K562 (cell line): ENCODE results near the gene PDGFA. TPM values are rescaled to one million over a fixed set of nuclear protein-coding genes. Genes with fewer than 3 reads are reported as not detected.

Experiments
- ATAC-seq: fragments of 200-7000 bp; cut with Tn5 transposase; 3 replicates; pipeline ENCODE4 v1.9.1; 2020; ENCODE audit warnings: moderate library complexity
- BruUV-seq: library from RNA; stranded (reverse); fragments of 400-500 nt; replicated peaks from 2 replicates; lab custom pipeline; 2021; lab: Mats Ljungman, UMichigan
- CTCF ChIA-PET: fragments of 300-600 bp; formaldehyde crosslinking; extraction: SDS; loops from one replicate; lab custom pipeline; 2021; ENCODE audit warnings: low intra/inter-chr PET ratio; lab: Yijun Ruan, JAX
- POLR2A ChIA-PET: fragments of 300-600, 350-650 bp; sonication (Branson Sonifier 250); formaldehyde crosslinking; extraction: SDS; loops from one replicate; lab custom pipeline; 2021; ENCODE audit warnings: antibody characterized with exemption, inconsistent platforms; lab: Yijun Ruan, JAX
- DNase-seq, 4 experiments: peaks; one replicate each; pipeline versions ENCODE4 v3.0.0 to v3.0.0-alpha.2; 2011 to 2018; ENCODE audit warnings: low spot score in 3 of 4, mixed read lengths in 3 of 4; ENCODE audit errors: extremely low read depth in 1 of 4
- FAIRE-seq: peaks from 2 replicates; lab custom pipeline; 2011; peaks lifted over from hg19 to GRCh38; lab: Jason Lieb, UNC
- H2AFZ ChIP-seq: 2 replicates; pipeline ENCODE4 v1.6.0; 2011; ENCODE audit warnings: low read depth, low read length, control low read depth, inconsistent platforms
- H3K27ac ChIP-seq: fragments of 200-600 bp; 3 replicates; pipeline ENCODE4 v1.8.0; 2011; ENCODE audit warnings: low read depth, mild to moderate bottlenecking, control low read depth, inconsistent platforms, low read length, moderate library complexity, mixed read lengths; ENCODE audit errors: extremely low read depth
- H3K27me3 ChIP-seq, 2 experiments: fragments of 300-600 bp in 1 of 2; 2 replicates in 1 of 2; 3 replicates in 1 of 2; pipeline versions ENCODE4 v1.6.0 to v1.8.0; 2011; ENCODE audit warnings: inconsistent platforms in 2 of 2, low read length in 2 of 2, mild to moderate bottlenecking in 1 of 2, mixed read lengths in 1 of 2, moderate library complexity in 1 of 2; ENCODE audit not compliant: control insufficient read depth in 2 of 2, insufficient read depth in 2 of 2
- H3K36me3 ChIP-seq: fragments of 300-600 bp; 3 replicates; pipeline ENCODE4 v1.8.0; 2011; ENCODE audit warnings: mild to moderate bottlenecking, low read length, inconsistent platforms; ENCODE audit not compliant: control insufficient read depth, insufficient read depth
- H3K4me1 ChIP-seq, 2 experiments: fragments of 200-600 bp in 1 of 2; replicated peaks in 1 of 2; 2 replicates in 1 of 2; 3 replicates in 1 of 2; pipeline versions ENCODE4 v1.5.1 to v1.8.0; 2011; ENCODE audit warnings: inconsistent platforms in 2 of 2, low read length in 2 of 2, mild to moderate bottlenecking in 1 of 2, mixed read lengths in 1 of 2, moderate library complexity in 1 of 2; ENCODE audit not compliant: control insufficient read depth in 2 of 2, insufficient read depth in 2 of 2
- H3K4me2 ChIP-seq: 2 replicates; pipeline ENCODE4 v1.6.1; 2011; ENCODE audit warnings: low read length, control low read depth, inconsistent platforms, mixed read lengths; ENCODE audit not compliant: insufficient read depth
- H3K4me3 ChIP-seq: fragments of 200-600 bp; sonication (generic), shearing (Covaris generic); 2 replicates; pipeline ENCODE4 v1.5.1; 2016; ENCODE audit warnings: control low read depth, inconsistent platforms
- H3K79me2 ChIP-seq: fragments of 200-600 bp; 3 replicates; pipeline ENCODE4 v1.8.0; 2011; ENCODE audit warnings: low read length, inconsistent platforms; ENCODE audit not compliant: control insufficient read depth, insufficient read depth
- H3K9ac ChIP-seq, 2 experiments: 2 replicates each; pipeline versions ENCODE4 v1.6.0 to v1.6.1; 2011; ENCODE audit warnings: low read depth in 2 of 2, low read length in 2 of 2, control low read depth in 1 of 2, inconsistent platforms in 1 of 2, mild to moderate bottlenecking in 1 of 2, mixed read lengths in 1 of 2; ENCODE audit not compliant: insufficient read depth in 1 of 2
- H3K9me1 ChIP-seq: one replicate; pipeline ENCODE4 v1.6.0; 2011; ENCODE audit warnings: inconsistent platforms, mild to moderate bottlenecking, low read length, moderate library complexity; ENCODE audit not compliant: control insufficient read depth, insufficient read depth
- H3K9me3 ChIP-seq: replicated peaks from 2 replicates; pipeline ENCODE4 v1.5.1; 2011; ENCODE audit warnings: low read depth, low read length, inconsistent platforms; ENCODE audit not compliant: control insufficient read depth, insufficient read depth
- H4K20me1 ChIP-seq: replicated peaks from 2 replicates; pipeline ENCODE4 v1.6.1; 2011; ENCODE audit warnings: low read length, inconsistent platforms, mixed read lengths; ENCODE audit not compliant: control insufficient read depth, insufficient read depth
- BCLAF1 ChIP-seq, 2 experiments: fragments of 450-650 bp in 1 of 2; IDR thresholded peaks; 2 replicates each; pipeline ENCODE4 v1.6.1; 2011 to 2017; ENCODE audit warnings: low read depth in 2 of 2, antibody characterized with exemption in 1 of 2, borderline replicate concordance in 1 of 2, low read length in 1 of 2, mild to moderate bottlenecking in 1 of 2, mixed read lengths in 1 of 2; ENCODE audit not compliant: control insufficient read depth in 1 of 2
- BRD9 ChIP-seq: fragments of 450-650 bp; IDR thresholded peaks from 2 replicates; pipeline ENCODE4 v1.6.1; 2018; ENCODE audit warnings: low read depth; ENCODE audit not compliant: partially characterized antibody
- DMBX1 ChIP-seq: fragments of 250-450 bp; sonication (Bioruptor Pico); IDR thresholded peaks from 2 replicates; pipeline ENCODE4 v1.8.0; 2022; ENCODE audit warnings: inconsistent platforms, mild to moderate bottlenecking, moderate library complexity, borderline replicate concordance
- GATAD2A ChIP-seq: fragments of 450-650 bp; IDR thresholded peaks from 2 replicates; pipeline ENCODE4 v1.6.1; 2017
- HNRNPUL1 ChIP-seq: fragments of 200-400 bp; formaldehyde crosslinking; IDR thresholded peaks from 2 replicates; pipeline ENCODE4 v1.6.1; 2017; ENCODE audit warnings: low read length
- HOXB6 ChIP-seq: fragments of 250-450 bp; sonication (Bioruptor Pico); IDR thresholded peaks from 2 replicates; pipeline ENCODE4 v1.5.1; 2022; ENCODE audit warnings: mild to moderate bottlenecking, borderline replicate concordance
- MECOM ChIP-seq: fragments of 250-450 bp; sonication (Bioruptor Pico); IDR thresholded peaks from 2 replicates; pipeline ENCODE4 v1.8.0; 2022; ENCODE audit warnings: inconsistent platforms
- NRF1 ChIP-seq, 2 experiments: fragments of 450-650 bp; IDR thresholded peaks in 1 of 2; conservative IDR thresholded peaks in 1 of 2; 2 replicates each; pipeline ENCODE4 v1.6.1; 2014; ENCODE audit warnings: mild to moderate bottlenecking in 2 of 2
- ZNF24 ChIP-seq: fragments of 450-650 bp; IDR thresholded peaks from 2 replicates; pipeline ENCODE4 v1.6.1; 2016
- ZNF3 ChIP-seq: fragments of 250-450 bp; sonication (Bioruptor Pico); IDR thresholded peaks from 2 replicates; pipeline ENCODE4 v1.5.0; 2021; ENCODE audit warnings: mild to moderate bottlenecking, moderate library complexity
- ZNF384 ChIP-seq: IDR thresholded peaks from 2 replicates; pipeline ENCODE4 v1.6.1; 2012; ENCODE audit warnings: low read depth, low read length, improper control_type of control experiment
- ZNF395 ChIP-seq: fragments of 200-800 bp; sonication (Bioruptor generic); IDR thresholded peaks from 2 replicates; pipeline ENCODE4 v1.6.1; 2017; ENCODE audit warnings: missing genetic modification characterization, missing compliant biosample characterization
- ZNF57 ChIP-seq: fragments of 450-650 bp; formaldehyde crosslinking; IDR thresholded peaks from 2 replicates; pipeline ENCODE4 v1.4.0; 2020; ENCODE audit warnings: mild to moderate bottlenecking, moderate library complexity
- WGBS: fragments of 100-300 bp; shearing (Covaris generic); methylation state at CpG from one replicate; pipeline ENCODE4 v1.1.6; 2016; ENCODE audit warnings: low coverage, mixed read lengths; ENCODE audit not compliant: insufficient coverage; ENCODE audit errors: missing lambda C conversion rate; 5-methylcytosine and 5-hydroxymethylcytosine counted together
- in situ Hi-C: fragments of 300-500 bp; cut with MboI; formaldehyde crosslinking; loops from 4 replicates; pipeline ENCODE4 v1.15.0; 2018; ENCODE audit warnings: inconsistent platforms, mixed read lengths
- intact Hi-C: fragments of 100-400 bp; cut with micrococcal nuclease; formaldehyde crosslinking; loops from 2 replicates; pipeline ENCODE4 v1.14.2; 2022
- polyA plus RNA-seq, 8 experiments: library from polyadenylated mRNA; depleted of rRNA in 4 of 8; stranded (reverse) in 5 of 8; unstranded in 3 of 8; fragments of >200 nt; fragmentation: Nextera tagmentation in 2 of 8; fragmentation: Illumina TruSeq in 1 of 8; extraction: Ambion mirVana in 2 of 8; extraction: Trizol in 1 of 8; gene quantifications; 2 replicates each; pipeline versions ENCODE4 v1.2.1 to v1.2.3, GENCODE V29; 2011 to 2014; ENCODE audit warnings: inconsistent platforms in 1 of 8, missing spikeins in 1 of 8
- total RNA-seq, 7 experiments: library from RNA; depleted of rRNA in 6 of 7; stranded (reverse); fragments of >200 nt in 6 of 7; fragmentation: Illumina TruSeq in 2 of 7; extraction: Trizol in 2 of 7; gene quantifications; 2 replicates each; pipeline versions ENCODE4 v1.2.1 to v1.2.3, GENCODE V29; 2011 to 2021; ENCODE audit warnings: low replicate concordance in 1 of 7

Gene PDGFA
- total and polyA plus RNA-seq, 9 of the 15 experiments (the other 6 are each of a cell fraction or from before 2014, with no cell fraction given) = 2.5 to 10.2 (median 4.6) TPM

GRCh38 chr7:502296-502695, 17.4 kb downstream of the PDGFA start:
- 46% methylated on average over 13 of the region's 13 CpGs for WGBS
- H3K9me3 ChIP-seq = no peaks in the 10 kb centered on the region
- no peak overlapping the region for H3K4me2 ChIP-seq
- H3K27me3 ChIP-seq = no peaks in the 10 kb centered on the region
- ChIA-PET POLR2A (interaction anchor here (0.6 kb wide), 1 partner anchor 36 kb away, joined by 5 read pairs; no protein-coding TSS in a partner anchor), CTCF (no interaction called here)
- H3K4me1 ChIP-seq = peaks cover 0 to 24% of the 10 kb centered on the region in 2 experiments; a peak in 2 of 5 replicates
- no peak for ATAC-seq
- no peak overlapping the region for H2AFZ ChIP-seq
- intact Hi-C loops (no loop called here), in situ Hi-C loops (no loop called here)
- no peak for DNase-seq
- no peak overlapping the region for H3K9ac ChIP-seq
- peaks cover 6% of the 10 kb centered on the region; the same call in 1 of the 3 replicates for H3K36me3 ChIP-seq
- FAIRE-seq = no peak
- no peaks in the 10 kb centered on the region for H4K20me1 ChIP-seq
- H3K27ac ChIP-seq = no peak overlapping the region
- H3K79me2 ChIP-seq = no peaks in the 10 kb centered on the region
- H3K4me3 ChIP-seq = no peak overlapping the region
- TF ChIP-seq NRF1 (conservative IDR thresholded peaks at IDR 0.05 in 1 of 2, IDR thresholded peaks at IDR 0.05 in 1 of 2) (no peak), HOXB6 (CRISPR knock-in tag) (no peak), ZNF395 (CRISPR knock-in tag) (no peak), HNRNPUL1 (no peak)
- BruUV-seq = no TSS peak
- H3K9me1 ChIP-seq = peaks cover 4% of the 10 kb centered on the region

- BruUV-seq = no TSS peak
- in situ Hi-C loops = no loop called here
- no peak for TF ChIP-seq ZNF384
- no peak for TF ChIP-seq MECOM (CRISPR knock-in tag)
- TF ChIP-seq DMBX1 (CRISPR knock-in tag) = no peak
- no peak for TF ChIP-seq GATAD2A
- TF ChIP-seq BRD9 = no peak
- TF ChIP-seq ZNF24 = no peak
- no peak for TF ChIP-seq ZNF3 (CRISPR knock-in tag)
- no peak for TF ChIP-seq BCLAF1 (IDR thresholded peaks at IDR 0.05; ENCODE audit: borderline replicate concordance in 1 of 2, control insufficient read depth in 1 of 2, low read depth in 2 of 2, low read length in 1 of 2)
- TF ChIP-seq ZNF57 = no peak
Measured at GRCh38 chr7:501526-501925, 18.1 kb downstream of the PDGFA start.

More at GRCh38 chr7:501526-501925, 18.1 kb downstream of the PDGFA start:
- ChIA-PET POLR2A (no interaction called here), CTCF (no interaction called here)
- Histone ChIP-seq H3K9me1 (peaks cover 3% of the 10 kb centered on the region), H3K9ac (no peak overlapping the region), H3K9me3 (no peaks in the 10 kb centered on the region), H3K27ac (no peak overlapping the region), H3K4me2 (no peak overlapping the region), H2AFZ (no peak overlapping the region), H3K4me3 (no peak overlapping the region), H3K4me1 (peaks cover 0 to 25% of the 10 kb centered on the region in 2 experiments; a peak in 2 of 5 replicates), H3K36me3 (peaks cover 6% of the 10 kb centered on the region; the same call in 1 of the 3 replicates), H3K27me3 (no peaks in the 10 kb centered on the region), H4K20me1 (no peaks in the 10 kb centered on the region), H3K79me2 (no peaks in the 10 kb centered on the region)
- 52% methylated on average over 7 of the region's 7 CpGs for WGBS
- no peak for ATAC-seq
- intact Hi-C loops = no loop called here
- DNase-seq = no peak
- FAIRE-seq = no peak
